ENCODE data around the gene CTPS2.

GRCh38 chrX:16547644-16548043, 164.8 kb downstream of the CTPS2 start:
- no peak for TF ChIP-seq CTCF (IDR thresholded peaks at IDR 0.05)
- TF ChIP-seq POLR2A (IDR thresholded peaks at IDR 0.05), result no peak
